GM19395 (cell line): Measurements from ENCODE around the gene DCC.

Source experiments
- ATAC-seq: cut with Tn5 transposase; IDR thresholded peaks from one replicate; pipeline ENCODE4 v1.9.1; 2021; ENCODE audit warnings: mild to moderate bottlenecking, moderate library complexity; ENCODE audit not compliant: unreplicated experiment

DCC gene

DNA sequence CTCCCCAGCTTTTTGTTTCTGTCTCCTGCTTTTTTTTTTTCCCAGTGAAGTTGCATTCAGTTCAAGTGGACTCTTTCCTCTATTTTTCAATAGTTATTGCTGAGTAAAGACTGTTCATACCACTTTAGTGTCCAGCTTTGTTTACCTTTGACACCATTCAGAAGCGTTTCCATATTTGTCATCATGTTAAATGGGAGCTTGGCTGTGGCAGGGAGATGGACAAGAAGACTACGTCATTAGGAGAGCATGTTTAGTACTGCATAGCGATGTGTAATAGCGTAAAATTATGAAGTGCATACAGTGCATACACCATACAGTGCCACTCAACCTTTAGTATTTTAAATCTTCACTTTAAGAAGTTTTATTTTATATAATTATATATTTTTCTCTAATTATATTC lies 655.9 kb downstream of the DCC start:
- no peak for ATAC-seq

- no peak for ATAC-seq
These were observed 659.6 kb downstream of the DCC start for GRCh38 chr18:52999633-53000032.

GRCh38 chr18:53004798-53005197 lies 664.8 kb downstream of the DCC start:
- no peak for ATAC-seq

DNA sequence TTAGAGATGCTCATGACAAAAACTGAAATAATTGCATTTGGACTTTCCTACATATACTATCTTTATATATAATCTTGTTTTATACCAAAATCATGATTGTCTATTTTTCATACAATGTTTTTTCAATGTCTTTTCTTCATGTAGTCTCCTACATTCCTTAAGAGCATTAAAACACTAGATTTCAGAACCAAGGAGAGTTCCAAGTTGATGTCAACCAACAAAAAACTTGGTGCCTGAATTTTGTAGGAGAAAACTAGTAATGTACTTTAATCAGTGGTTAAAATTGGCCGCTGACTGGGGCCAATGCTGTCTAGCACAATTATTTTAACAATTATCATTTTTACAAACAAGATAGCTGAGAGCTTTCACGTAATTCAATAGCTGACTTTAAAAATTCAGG lies 678.8 kb downstream of the DCC start:
- no peak for ATAC-seq

GRCh38 chr18:53025247-53025646 lies 685.2 kb downstream of the DCC start:
- no peak for ATAC-seq

GRCh38 chr18:53028565-53028964 lies 688.6 kb downstream of the DCC start:
- ATAC-seq = no peak

GRCh38 chr18:53033128-53033527 lies 693.1 kb downstream of the DCC start:
- no peak for ATAC-seq

DNA sequence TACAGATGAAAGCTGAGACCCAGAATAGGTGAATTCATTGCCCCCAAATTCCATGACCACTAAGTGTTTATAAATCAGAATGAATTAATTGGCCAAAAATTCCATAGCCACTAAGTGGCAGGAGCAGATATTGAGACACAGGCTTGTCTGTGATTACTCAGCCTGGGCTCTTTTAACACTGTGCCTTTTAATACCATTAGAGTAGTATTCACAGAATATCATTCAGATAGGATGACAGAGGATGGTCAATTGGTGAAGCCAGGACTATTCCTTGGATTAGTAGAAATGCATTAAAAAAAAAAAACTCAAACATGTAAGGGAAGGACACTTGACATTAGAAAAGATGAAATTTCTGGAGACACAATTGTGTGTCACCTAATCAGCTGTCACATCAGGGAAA lies 698.6 kb downstream of the DCC start:
- no peak for ATAC-seq

GRCh38 chr18:53040286-53040685 lies 700.3 kb downstream of the DCC start:
- no peak for ATAC-seq

- no peak for ATAC-seq
These were observed 716.1 kb downstream of the DCC start for GRCh38 chr18:53056064-53056463.

- no peak for ATAC-seq
These were observed 730.8 kb downstream of the DCC start for GRCh38 chr18:53070788-53071187.

- ATAC-seq = no peak
These were observed 740.7 kb downstream of the DCC start for GRCh38 chr18:53080687-53081086.

GRCh38 chr18:53093636-53094035 lies 753.6 kb downstream of the DCC start:
- no peak for ATAC-seq

GRCh38 chr18:53101536-53102105 lies 761.6 kb downstream of the DCC start:
- no peak for ATAC-seq

DNA sequence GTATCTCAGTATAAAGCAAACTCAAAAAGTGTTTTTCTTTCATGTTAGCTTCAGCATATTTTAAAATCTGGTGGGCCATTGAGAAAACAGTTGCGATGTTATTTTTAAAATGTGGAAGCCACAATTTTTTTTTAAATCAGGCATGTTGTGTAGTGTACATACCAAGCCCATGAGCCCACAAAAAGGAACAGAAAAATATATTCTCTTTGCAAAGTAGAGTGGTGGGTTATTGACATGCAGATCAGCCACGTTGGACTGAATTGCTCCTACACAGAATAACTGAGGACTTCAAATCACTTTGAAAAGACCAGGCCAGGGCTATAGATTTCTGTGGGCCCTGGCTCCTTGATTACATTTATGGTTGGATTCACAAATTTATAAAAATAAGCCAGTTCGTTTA lies 774.4 kb downstream of the DCC start:
- ATAC-seq = no peak

- ATAC-seq = no peak
These were observed 776.0 kb downstream of the DCC start for GRCh38 chr18:53115876-53116585.

- ATAC-seq = no peak
These were observed 777.9 kb downstream of the DCC start for GRCh38 chr18:53117851-53118250.

GRCh38 chr18:53126210-53126609 lies 786.2 kb downstream of the DCC start:
- ATAC-seq = no peak

GRCh38 chr18:53131001-53131400 lies 791.0 kb downstream of the DCC start:
- ATAC-seq = no peak

DNA sequence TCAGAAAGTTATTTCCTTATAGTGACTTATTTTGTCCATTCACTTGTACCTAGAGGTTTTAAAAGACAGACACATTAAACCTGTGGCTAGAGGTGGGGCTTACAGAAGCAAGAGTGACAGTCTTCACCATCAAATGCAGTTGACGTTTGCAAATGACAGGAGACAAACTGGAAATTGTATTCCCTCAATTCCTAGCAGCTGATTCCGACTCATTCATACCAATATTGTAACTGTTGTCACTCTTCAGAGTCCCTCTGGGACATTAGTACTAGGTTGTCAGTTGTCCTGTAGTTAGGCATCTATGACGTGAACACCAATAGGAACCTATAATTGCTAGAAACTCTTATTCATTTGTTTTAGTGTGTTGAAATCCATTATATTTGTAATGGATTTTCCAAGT lies 794.7 kb downstream of the DCC start:
- no peak for ATAC-seq

DNA sequence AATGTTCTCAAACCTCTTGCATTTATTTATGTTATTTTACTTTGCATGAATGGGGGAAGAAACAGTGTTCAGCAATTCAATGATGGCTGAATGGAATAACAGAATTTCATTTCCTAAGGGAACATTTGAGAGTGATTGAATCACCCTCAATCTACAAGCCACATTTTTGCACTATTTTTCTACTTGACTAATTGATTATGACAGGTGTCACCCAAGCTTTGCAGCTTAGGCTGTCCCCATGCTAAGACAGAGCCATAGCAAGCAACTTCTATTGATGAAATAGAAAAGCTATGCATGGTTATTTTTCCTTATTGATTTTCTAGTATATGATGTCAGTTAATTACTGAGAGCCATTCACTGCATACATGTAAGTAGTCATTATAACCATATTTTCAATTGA lies 795.7 kb downstream of the DCC start:
- ATAC-seq = no peak

DNA sequence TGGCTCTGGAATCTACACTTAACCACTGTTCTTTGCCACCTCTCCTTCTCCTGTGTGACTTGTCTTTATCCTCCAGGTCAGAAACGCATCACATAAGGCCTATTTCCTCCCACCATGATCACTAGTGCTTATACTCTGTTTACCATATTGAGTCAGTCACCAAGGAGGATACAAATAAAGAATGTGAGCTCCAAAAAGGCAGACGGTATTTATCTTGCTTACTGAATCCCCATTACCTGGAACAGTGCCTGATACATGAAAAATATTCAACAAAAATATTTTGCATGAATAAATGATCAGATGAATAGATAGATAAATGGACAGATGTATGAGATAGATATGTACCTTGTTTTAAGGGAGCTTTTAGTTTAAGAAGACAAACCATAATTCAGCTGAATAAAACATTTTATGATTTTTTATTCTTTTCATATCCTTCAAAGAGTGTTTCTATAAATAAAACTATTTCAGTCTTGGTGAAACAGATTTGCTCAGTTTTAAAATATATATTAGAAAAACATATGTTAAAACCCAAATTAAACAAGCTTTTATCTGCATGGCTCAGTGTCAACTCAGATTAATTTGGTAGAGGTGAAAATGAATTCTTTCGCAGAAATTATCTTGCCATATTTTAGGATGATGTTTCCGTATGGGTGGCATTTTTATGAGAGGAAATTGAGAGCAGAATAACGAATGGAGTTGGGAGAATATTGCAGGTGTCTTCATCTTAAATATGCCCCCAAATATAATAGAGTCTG lies 799.9 kb downstream of the DCC start:
- ATAC-seq = no peak
